OCI-LY1 (cell line): ENCODE measurements around the gene CLIP3.
"Not testable (repeated sequence)": the region's sequence is repeated elsewhere in the genome, so short reads cannot be mapped to it uniquely, and the experiment has no call there.

ENCODE experiments used
- H2AFZ ChIP-seq: fragments of 200-600 bp; sonication (generic), shearing (Covaris generic); 2 replicates; pipeline ENCODE4 v1.6.0; 2014; ENCODE audit warnings: antibody characterized with exemption, mild to moderate bottlenecking, low read length
- H3F3A ChIP-seq: fragments of 200-600 bp; sonication (generic), shearing (Covaris generic); 2 replicates; pipeline ENCODE4 v1.6.0; 2014; ENCODE audit warnings: mild to moderate bottlenecking, antibody characterized with exemption, low read length, moderate library complexity; ENCODE audit not compliant: insufficient read depth
- H3K27ac ChIP-seq: fragments of 200-600 bp; sonication (generic); 2 replicates; pipeline ENCODE4 v1.5.1; 2014; ENCODE audit warnings: low read length, mixed run types, mild to moderate bottlenecking, low read depth; ENCODE audit not compliant: poor library complexity, severe bottlenecking
- H3K27me3 ChIP-seq: fragments of 200-600 bp; sonication (generic); 2 replicates; pipeline ENCODE4 v1.6.0; 2014; ENCODE audit warnings: antibody characterized with exemption, mild to moderate bottlenecking, low read length, moderate library complexity; ENCODE audit not compliant: insufficient read depth
- H3K36me3 ChIP-seq: fragments of 200-600 bp; sonication (generic); 2 replicates; pipeline ENCODE4 v1.6.1; 2014; ENCODE audit warnings: mild to moderate bottlenecking, antibody characterized with exemption, low read length, moderate library complexity, mixed read lengths; ENCODE audit not compliant: insufficient read depth
- H3K4me1 ChIP-seq: fragments of 200-600 bp; sonication (generic); 2 replicates; pipeline ENCODE4 v1.5.1; 2014; ENCODE audit warnings: mild to moderate bottlenecking, low read length, moderate library complexity; ENCODE audit not compliant: insufficient read depth, severe bottlenecking
- H3K4me2 ChIP-seq: fragments of 200-600 bp; sonication (generic), shearing (Covaris generic); 2 replicates; pipeline ENCODE4 v1.6.1; 2014; ENCODE audit warnings: low read length
- H3K4me3 ChIP-seq: fragments of 200-600 bp; sonication (generic); 2 replicates; pipeline ENCODE4 v1.5.1; 2014; ENCODE audit warnings: low read length, low read depth, mild to moderate bottlenecking, mixed read lengths; ENCODE audit not compliant: poor library complexity, severe bottlenecking
- H3K79me2 ChIP-seq: fragments of 200-600 bp; shearing (Covaris generic); 2 replicates; pipeline ENCODE4 v1.6.1; 2016; ENCODE audit warnings: mixed run types, low read length, mixed read lengths; ENCODE audit not compliant: insufficient read depth
- H3K9ac ChIP-seq: fragments of 200-600 bp; sonication (generic), shearing (Covaris generic); 2 replicates; pipeline ENCODE4 v1.6.1; 2014; ENCODE audit warnings: mild to moderate bottlenecking, low read length, mixed read lengths
- H3K9me2 ChIP-seq: fragments of 200-600 bp; sonication (generic), shearing (Covaris generic); 2 replicates; pipeline ENCODE4 v1.6.1; 2014; ENCODE audit warnings: low read depth, mild to moderate bottlenecking, low read length, mixed read lengths
- H3K9me3 ChIP-seq: fragments of 200-600 bp; shearing (Covaris generic); 2 replicates; pipeline ENCODE4 v1.6.1; 2014; ENCODE audit warnings: low read length, mixed read lengths
- H4K20me1 ChIP-seq: fragments of 200-600 bp; sonication (generic), shearing (Covaris generic); 2 replicates; pipeline ENCODE4 v1.6.0; 2016; ENCODE audit warnings: mild to moderate bottlenecking, low read length; ENCODE audit not compliant: insufficient read depth
- EZH2 ChIP-seq: fragments of 200-600 bp; sonication (generic), shearing (Covaris generic); IDR thresholded peaks from 2 replicates; pipeline ENCODE4 v1.8.0; 2017; ENCODE audit warnings: borderline replicate concordance, mixed run types, mild to moderate bottlenecking, antibody characterized with exemption, low read length, moderate library complexity, mixed read lengths
- TF ChIP-seq, protein P1 (sequence below): fragments of 200-600 bp; sonication (generic), shearing (Covaris generic); IDR thresholded peaks from 2 replicates; pipeline ENCODE4 v1.5.1; 2017; ENCODE audit warnings: mild to moderate bottlenecking, antibody characterized with exemption, low read length, moderate library complexity, mixed read lengths

Gene CLIP3

DNA sequence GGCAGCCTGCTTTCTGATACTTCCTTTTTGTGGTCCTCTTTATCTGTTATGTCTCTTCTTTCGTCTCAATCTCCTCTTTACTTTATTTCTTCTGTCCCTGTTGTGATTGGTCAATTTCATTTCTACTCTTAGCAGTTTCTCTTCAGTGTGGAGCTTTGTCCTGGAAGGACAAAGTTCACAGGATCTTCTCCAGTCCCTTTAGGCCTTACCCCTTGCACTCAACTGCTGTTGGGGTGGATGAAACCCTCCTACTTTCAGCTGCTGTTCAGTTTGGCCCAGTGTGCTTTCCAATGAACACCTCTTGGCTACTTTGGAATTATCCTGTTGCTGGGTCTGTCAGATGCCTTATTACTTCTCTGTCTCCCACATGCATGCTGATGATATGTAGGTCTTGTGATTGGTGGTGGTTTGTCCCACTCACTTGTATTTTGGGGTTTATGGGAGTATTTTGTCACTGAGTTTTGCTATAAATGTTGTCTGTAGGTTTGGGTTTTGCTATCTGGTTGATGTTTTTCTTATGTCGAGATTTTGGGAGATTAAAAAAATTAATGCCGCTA, 46.8 kb upstream of the CLIP3 start:
- no peaks in the 10 kb centered on the region for H3K9me3 ChIP-seq
- TF ChIP-seq, protein P1, sequence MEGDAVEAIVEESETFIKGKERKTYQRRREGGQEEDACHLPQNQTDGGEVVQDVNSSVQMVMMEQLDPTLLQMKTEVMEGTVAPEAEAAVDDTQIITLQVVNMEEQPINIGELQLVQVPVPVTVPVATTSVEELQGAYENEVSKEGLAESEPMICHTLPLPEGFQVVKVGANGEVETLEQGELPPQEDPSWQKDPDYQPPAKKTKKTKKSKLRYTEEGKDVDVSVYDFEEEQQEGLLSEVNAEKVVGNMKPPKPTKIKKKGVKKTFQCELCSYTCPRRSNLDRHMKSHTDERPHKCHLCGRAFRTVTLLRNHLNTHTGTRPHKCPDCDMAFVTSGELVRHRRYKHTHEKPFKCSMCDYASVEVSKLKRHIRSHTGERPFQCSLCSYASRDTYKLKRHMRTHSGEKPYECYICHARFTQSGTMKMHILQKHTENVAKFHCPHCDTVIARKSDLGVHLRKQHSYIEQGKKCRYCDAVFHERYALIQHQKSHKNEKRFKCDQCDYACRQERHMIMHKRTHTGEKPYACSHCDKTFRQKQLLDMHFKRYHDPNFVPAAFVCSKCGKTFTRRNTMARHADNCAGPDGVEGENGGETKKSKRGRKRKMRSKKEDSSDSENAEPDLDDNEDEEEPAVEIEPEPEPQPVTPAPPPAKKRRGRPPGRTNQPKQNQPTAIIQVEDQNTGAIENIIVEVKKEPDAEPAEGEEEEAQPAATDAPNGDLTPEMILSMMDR, result no peak
- TF ChIP-seq EZH2, result no peak
- H3K36me3 ChIP-seq, result peaks cover 83% of the 10 kb centered on the region
- H3K9ac ChIP-seq, result no peak overlapping the region
- no peak overlapping the region for H3K4me3 ChIP-seq
- H3K27ac ChIP-seq, result no peak overlapping the region
- H3K4me2 ChIP-seq, result no peak overlapping the region
- no peaks in the 10 kb centered on the region for H3K27me3 ChIP-seq
- H3K79me2 ChIP-seq, result no peaks in the 10 kb centered on the region
- H4K20me1 ChIP-seq, result no peaks in the 10 kb centered on the region
- H2AFZ ChIP-seq, result no peak overlapping the region
- no peaks in the 10 kb centered on the region for H3K9me2 ChIP-seq
- no peaks in the 10 kb centered on the region for H3K4me1 ChIP-seq
- H3F3A ChIP-seq, result no peaks in the 10 kb centered on the region

DNA sequence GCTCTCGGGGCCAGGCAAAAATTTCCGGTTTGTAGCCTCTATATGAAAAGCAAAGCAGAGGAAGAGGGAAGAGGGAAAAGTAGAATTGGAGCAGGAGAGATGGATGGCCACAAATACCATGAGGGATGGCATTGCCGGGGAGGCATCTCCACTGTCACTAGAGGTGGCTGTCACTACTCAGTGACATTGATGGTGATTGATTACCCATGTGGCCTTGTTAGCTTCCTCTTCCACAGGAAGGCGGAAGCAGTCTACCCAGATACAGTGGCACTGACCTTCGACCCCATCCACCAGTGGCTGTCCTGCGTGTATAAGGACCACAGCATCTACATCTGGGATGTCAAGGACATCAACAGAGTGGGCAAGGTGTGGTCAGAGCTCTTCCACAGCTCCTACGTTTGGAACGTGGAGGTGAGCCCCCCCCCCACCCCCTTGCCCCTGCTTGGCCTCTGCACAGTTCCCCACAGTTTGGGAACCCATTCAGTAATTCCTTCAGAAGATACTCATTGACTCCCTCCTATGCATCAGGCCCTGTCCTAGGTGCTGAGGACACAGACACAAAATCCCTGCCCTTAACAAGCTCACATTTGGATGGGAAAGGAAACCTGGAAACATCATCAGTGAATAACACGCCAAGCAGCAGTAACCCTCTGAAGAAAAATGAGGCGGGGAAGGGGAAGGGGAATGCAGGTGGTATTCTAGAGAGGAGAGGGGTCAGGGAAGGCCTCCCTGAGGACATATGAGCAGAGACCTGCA, 40.6 kb upstream of the CLIP3 start:
- Histone ChIP-seq H3K9me3 (no peaks in the 10 kb centered on the region), H3K4me1 (no peaks in the 10 kb centered on the region), H3F3A (no peaks in the 10 kb centered on the region), H3K9me2 (no peaks in the 10 kb centered on the region), H4K20me1 (no peaks in the 10 kb centered on the region), H2AFZ (no peak overlapping the region), H3K79me2 (no peaks in the 10 kb centered on the region), H3K9ac (no peak overlapping the region), H3K27me3 (no peaks in the 10 kb centered on the region), H3K27ac (no peak overlapping the region), H3K4me2 (no peak overlapping the region), H3K36me3 (peaks cover 84% of the 10 kb centered on the region), H3K4me3 (no peak overlapping the region)
- no peak for TF ChIP-seq EZH2
- TF ChIP-seq, protein P1, result no peak

DNA sequence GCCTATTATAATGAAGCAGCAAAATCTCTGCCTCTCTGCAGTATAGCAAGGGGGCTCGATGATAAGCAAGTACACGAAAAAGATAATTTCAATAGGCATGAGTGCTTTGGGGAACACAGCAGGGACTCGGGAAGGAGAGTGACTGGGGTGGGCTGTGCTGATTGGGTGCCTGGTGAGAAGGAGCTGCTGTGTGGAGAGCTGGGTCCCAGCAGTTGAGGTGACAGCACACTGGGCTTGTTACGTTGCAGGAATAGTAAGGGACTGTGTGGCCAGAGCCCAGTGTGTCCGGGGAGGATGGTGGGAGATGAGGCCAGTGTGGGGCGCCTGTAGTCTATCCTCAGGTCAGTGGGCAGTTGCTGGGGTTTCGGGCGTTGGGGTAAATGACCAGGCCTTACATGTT, 39.4 kb upstream of the CLIP3 start:
- Histone ChIP-seq H3F3A (no peaks in the 10 kb centered on the region), H3K4me1 (no peaks in the 10 kb centered on the region), H3K4me2 (no peak overlapping the region), H2AFZ (no peak overlapping the region), H3K9ac (no peak overlapping the region), H3K27me3 (no peaks in the 10 kb centered on the region), H3K9me2 (no peaks in the 10 kb centered on the region), H3K27ac (no peak overlapping the region), H4K20me1 (no peaks in the 10 kb centered on the region), H3K79me2 (no peaks in the 10 kb centered on the region), H3K36me3 (peaks cover 82% of the 10 kb centered on the region), H3K9me3 (no peaks in the 10 kb centered on the region), H3K4me3 (no peak overlapping the region)
- TF ChIP-seq EZH2, result no peak
- TF ChIP-seq, protein P1, result no peak

DNA sequence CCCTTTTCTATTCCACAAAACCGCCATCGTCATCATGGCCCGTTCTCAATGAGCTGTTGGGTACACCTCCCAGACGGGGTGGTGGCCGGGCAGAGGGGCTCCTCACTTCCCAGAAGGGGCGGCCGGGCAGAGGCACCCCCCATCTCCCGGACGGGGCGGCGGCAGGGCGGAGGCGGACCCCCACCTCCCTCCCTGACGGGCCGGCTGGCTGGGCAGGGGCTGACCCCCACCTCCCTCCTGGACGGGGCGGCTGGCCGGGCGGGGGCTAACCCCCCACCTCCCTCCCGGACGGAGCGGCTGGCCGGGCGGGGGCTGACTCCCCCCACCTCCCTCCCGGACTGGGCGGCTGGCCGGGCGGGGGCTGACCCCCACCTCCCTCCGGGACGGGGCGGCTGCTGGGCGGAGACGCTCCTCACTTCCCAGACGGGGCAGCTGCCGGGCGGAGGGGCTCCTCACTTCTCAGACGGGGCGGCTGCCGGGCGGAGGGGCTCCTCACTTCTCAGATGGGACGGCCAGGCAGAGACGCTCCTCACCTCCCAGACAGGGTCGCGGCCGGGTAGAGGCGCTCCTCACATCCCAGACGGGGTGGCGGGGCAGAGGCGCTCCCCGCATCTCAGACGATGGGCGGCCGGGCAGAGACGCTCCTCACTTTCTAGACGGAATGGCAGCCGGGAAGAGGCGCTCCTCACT, 36.3 kb upstream of the CLIP3 start:
- H3K9me2 ChIP-seq, H3K4me2 ChIP-seq, H3F3A ChIP-seq, H3K27ac ChIP-seq, H3K79me2 ChIP-seq, H3K9me3 ChIP-seq, H3K27me3 ChIP-seq, H2AFZ ChIP-seq, H3K9ac ChIP-seq, H4K20me1 ChIP-seq, H3K4me1 ChIP-seq, H3K4me3 ChIP-seq: not testable (repeated sequence)
- H3K36me3 ChIP-seq, result peaks cover 81% of the 10 kb centered on the region
